ENCODE data around the gene VSTM4. TPM values are rescaled to one million over a fixed set of nuclear protein-coding genes. Genes with fewer than 3 reads are reported as not detected.

The VSTM4 gene
- total and polyA plus RNA-seq, 2 experiments from 2014 or later: 0.21 to 0.66 TPM

DNA sequence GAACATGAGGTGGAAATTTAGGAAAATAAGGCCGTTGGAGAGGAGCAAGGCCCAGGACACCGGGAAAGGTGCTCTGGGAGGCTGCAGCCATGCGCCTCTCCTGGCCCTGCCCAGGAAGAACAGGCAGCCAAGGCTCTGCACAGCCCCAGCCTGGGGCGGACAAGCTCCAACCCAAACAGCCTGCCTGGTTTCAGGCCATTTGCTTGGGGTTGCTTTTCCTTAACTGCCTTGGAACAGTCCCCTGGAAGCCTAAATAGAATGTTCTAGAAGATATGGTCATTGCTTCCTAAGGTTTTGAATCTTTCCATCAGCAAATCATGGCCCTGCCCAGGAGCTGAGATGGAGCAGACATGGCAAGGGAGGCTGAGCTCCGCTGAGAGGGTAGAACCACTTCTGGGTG is 11.0 kb downstream of the VSTM4 start:
- Histone ChIP-seq H4K20me1 (replicated peaks; ENCODE audit: insufficient read depth) (no peaks in the 10 kb centered on the region), H3K36me3 (ENCODE audit: insufficient read depth) (no peaks in the 10 kb centered on the region), H2AFZ (no peak overlapping the region), H3K79me2 (replicated peaks; ENCODE audit: insufficient read depth) (no peaks in the 10 kb centered on the region), H3K4me2 (no peak overlapping the region), H3K9me2 (ENCODE audit: insufficient read depth) (no peaks in the 10 kb centered on the region), H3K27me3 (ENCODE audit: insufficient read depth) (no peaks in the 10 kb centered on the region), H3K4me3 (no peak overlapping the region), H3F3A (replicated peaks; ENCODE audit: low read depth) (no peaks in the 10 kb centered on the region), H3K27ac (ENCODE audit: low read depth) (no peak overlapping the region), H3K4me1 (ENCODE audit: insufficient read depth) (no peaks in the 10 kb centered on the region)
- Mint-ChIP-seq H3K4me3 (no peak overlapping the region), H3K36me3 (ENCODE audit: low read depth) (no peaks in the 10 kb centered on the region; the same call in 2 of the 3 replicates), H3K27ac (no peak overlapping the region), H3K4me1 (peaks cover under 1% of the 10 kb centered on the region; the same call in 1 of the 3 replicates), H3K9me3 (no peaks in the 10 kb centered on the region; the same call in 2 of the 3 replicates), H3K27me3 (ENCODE audit: insufficient read depth, low read depth, poor library complexity) (peaks cover 9% of the 10 kb centered on the region)
- ATAC-seq (no peak; the same call in 2 of the 3 replicates), DNase-seq (ENCODE audit: low spot score) (no peak)
- TF ChIP-seq, protein P1, sequence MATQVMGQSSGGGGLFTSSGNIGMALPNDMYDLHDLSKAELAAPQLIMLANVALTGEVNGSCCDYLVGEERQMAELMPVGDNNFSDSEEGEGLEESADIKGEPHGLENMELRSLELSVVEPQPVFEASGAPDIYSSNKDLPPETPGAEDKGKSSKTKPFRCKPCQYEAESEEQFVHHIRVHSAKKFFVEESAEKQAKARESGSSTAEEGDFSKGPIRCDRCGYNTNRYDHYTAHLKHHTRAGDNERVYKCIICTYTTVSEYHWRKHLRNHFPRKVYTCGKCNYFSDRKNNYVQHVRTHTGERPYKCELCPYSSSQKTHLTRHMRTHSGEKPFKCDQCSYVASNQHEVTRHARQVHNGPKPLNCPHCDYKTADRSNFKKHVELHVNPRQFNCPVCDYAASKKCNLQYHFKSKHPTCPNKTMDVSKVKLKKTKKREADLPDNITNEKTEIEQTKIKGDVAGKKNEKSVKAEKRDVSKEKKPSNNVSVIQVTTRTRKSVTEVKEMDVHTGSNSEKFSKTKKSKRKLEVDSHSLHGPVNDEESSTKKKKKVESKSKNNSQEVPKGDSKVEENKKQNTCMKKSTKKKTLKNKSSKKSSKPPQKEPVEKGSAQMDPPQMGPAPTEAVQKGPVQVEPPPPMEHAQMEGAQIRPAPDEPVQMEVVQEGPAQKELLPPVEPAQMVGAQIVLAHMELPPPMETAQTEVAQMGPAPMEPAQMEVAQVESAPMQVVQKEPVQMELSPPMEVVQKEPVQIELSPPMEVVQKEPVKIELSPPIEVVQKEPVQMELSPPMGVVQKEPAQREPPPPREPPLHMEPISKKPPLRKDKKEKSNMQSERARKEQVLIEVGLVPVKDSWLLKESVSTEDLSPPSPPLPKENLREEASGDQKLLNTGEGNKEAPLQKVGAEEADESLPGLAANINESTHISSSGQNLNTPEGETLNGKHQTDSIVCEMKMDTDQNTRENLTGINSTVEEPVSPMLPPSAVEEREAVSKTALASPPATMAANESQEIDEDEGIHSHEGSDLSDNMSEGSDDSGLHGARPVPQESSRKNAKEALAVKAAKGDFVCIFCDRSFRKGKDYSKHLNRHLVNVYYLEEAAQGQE (IDR thresholded peaks at IDR 0.05; ENCODE audit: unreplicated experiment): no peak
- TF ChIP-seq ZNF331 (CRISPR knock-in tag; IDR thresholded peaks at IDR 0.05; ENCODE audit: low read depth) (no peak), STAT1 (IDR thresholded peaks at IDR 0.05; ENCODE audit: unreplicated experiment) (no peak), EZH2 (IDR thresholded peaks at IDR 0.05; ENCODE audit: low read depth, unreplicated experiment) (no peak), NANOG (IDR thresholded peaks at IDR 0.05; ENCODE audit: borderline replicate concordance) (no peak), EZH2phosphoT487 (IDR thresholded peaks at IDR 0.05; ENCODE audit: unreplicated experiment) (no peak), JUNB (IDR thresholded peaks at IDR 0.05; ENCODE audit: unreplicated experiment) (no peak), ZNF114 (CRISPR knock-in tag; IDR thresholded peaks at IDR 0.05) (no peak), POLR2AphosphoS5 (IDR thresholded peaks at IDR 0.05; ENCODE audit: low read depth) (no peak), CREB1 (CRISPR knock-in tag; IDR thresholded peaks at IDR 0.05; ENCODE audit: low read depth) (no peak)
- TF ChIP-seq, protein P2, sequence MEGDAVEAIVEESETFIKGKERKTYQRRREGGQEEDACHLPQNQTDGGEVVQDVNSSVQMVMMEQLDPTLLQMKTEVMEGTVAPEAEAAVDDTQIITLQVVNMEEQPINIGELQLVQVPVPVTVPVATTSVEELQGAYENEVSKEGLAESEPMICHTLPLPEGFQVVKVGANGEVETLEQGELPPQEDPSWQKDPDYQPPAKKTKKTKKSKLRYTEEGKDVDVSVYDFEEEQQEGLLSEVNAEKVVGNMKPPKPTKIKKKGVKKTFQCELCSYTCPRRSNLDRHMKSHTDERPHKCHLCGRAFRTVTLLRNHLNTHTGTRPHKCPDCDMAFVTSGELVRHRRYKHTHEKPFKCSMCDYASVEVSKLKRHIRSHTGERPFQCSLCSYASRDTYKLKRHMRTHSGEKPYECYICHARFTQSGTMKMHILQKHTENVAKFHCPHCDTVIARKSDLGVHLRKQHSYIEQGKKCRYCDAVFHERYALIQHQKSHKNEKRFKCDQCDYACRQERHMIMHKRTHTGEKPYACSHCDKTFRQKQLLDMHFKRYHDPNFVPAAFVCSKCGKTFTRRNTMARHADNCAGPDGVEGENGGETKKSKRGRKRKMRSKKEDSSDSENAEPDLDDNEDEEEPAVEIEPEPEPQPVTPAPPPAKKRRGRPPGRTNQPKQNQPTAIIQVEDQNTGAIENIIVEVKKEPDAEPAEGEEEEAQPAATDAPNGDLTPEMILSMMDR (conservative IDR thresholded peaks at IDR 0.05; ENCODE audit: low read depth in 2 of 2): no peak
- TF ChIP-seq, protein P3, sequence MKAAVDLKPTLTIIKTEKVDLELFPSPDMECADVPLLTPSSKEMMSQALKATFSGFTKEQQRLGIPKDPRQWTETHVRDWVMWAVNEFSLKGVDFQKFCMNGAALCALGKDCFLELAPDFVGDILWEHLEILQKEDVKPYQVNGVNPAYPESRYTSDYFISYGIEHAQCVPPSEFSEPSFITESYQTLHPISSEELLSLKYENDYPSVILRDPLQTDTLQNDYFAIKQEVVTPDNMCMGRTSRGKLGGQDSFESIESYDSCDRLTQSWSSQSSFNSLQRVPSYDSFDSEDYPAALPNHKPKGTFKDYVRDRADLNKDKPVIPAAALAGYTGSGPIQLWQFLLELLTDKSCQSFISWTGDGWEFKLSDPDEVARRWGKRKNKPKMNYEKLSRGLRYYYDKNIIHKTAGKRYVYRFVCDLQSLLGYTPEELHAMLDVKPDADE (IDR thresholded peaks at IDR 0.05): no peak
- TF ChIP-seq, protein P4, sequence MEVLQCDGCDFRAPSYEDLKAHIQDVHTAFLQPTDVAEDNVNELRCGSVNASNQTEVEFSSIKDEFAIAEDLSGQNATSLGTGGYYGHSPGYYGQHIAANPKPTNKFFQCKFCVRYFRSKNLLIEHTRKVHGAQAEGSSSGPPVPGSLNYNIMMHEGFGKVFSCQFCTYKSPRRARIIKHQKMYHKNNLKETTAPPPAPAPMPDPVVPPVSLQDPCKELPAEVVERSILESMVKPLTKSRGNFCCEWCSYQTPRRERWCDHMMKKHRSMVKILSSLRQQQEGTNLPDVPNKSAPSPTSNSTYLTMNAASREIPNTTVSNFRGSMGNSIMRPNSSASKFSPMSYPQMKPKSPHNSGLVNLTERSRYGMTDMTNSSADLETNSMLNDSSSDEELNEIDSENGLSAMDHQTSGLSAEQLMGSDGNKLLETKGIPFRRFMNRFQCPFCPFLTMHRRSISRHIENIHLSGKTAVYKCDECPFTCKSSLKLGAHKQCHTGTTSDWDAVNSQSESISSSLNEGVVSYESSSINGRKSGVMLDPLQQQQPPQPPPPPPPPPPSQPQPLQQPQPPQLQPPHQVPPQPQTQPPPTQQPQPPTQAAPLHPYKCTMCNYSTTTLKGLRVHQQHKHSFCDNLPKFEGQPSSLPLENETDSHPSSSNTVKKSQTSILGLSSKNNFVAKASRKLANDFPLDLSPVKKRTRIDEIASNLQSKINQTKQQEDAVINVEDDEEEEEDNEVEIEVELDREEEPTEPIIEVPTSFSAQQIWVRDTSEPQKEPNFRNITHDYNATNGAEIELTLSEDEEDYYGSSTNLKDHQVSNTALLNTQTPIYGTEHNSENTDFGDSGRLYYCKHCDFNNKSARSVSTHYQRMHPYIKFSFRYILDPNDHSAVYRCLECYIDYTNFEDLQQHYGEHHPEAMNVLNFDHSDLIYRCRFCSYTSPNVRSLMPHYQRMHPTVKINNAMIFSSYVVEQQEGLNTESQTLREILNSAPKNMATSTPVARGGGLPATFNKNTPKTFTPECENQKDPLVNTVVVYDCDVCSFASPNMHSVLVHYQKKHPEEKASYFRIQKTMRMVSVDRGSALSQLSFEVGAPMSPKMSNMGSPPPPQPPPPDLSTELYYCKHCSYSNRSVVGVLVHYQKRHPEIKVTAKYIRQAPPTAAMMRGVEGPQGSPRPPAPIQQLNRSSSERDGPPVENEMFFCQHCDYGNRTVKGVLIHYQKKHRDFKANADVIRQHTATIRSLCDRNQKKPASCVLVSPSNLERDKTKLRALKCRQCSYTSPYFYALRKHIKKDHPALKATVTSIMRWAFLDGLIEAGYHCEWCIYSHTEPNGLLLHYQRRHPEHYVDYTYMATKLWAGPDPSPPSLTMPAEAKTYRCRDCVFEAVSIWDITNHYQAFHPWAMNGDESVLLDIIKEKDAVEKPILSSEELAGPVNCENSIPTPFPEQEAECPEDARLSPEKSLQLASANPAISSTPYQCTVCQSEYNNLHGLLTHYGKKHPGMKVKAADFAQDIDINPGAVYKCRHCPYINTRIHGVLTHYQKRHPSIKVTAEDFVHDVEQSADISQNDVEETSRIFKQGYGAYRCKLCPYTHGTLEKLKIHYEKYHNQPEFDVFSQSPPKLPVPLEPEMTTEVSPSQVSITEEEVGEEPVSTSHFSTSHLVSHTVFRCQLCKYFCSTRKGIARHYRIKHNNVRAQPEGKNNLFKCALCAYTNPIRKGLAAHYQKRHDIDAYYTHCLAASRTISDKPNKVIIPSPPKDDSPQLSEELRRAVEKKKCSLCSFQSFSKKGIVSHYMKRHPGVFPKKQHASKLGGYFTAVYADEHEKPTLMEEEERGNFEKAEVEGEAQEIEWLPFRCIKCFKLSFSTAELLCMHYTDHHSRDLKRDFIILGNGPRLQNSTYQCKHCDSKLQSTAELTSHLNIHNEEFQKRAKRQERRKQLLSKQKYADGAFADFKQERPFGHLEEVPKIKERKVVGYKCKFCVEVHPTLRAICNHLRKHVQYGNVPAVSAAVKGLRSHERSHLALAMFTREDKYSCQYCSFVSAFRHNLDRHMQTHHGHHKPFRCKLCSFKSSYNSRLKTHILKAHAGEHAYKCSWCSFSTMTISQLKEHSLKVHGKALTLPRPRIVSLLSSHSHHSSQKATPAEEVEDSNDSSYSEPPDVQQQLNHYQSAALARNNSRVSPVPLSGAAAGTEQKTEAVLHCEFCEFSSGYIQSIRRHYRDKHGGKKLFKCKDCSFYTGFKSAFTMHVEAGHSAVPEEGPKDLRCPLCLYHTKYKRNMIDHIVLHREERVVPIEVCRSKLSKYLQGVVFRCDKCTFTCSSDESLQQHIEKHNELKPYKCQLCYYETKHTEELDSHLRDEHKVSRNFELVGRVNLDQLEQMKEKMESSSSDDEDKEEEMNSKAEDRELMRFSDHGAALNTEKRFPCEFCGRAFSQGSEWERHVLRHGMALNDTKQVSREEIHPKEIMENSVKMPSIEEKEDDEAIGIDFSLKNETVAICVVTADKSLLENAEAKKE (CRISPR knock-in tag; IDR thresholded peaks at IDR 0.05): no peak

Measured in GM23338 (cell line).